Naive thymus-derived CD8-positive, alpha-beta T cell (primary cell): ENCODE data around the gene ADARB2. TPM values are rescaled to one million over a fixed set of nuclear protein-coding genes. Genes with fewer than 3 reads are reported as not detected.

Experiments
- ATAC-seq, 2 donors: fragments of 150-1000 bp; cut with Tn5 transposase in 1 of 2; sonication (Bioruptor Pico), chemical (Tn5 transposase) in 1 of 2; 1 replicate in 1 of 2; 2 replicates in 1 of 2; pipeline ENCODE4 v1.10.0; 2021; ENCODE audit warnings: mild to moderate bottlenecking in 2 of 2, moderate library complexity in 2 of 2
- POLR2A ChIA-PET: fragments of 350-600 bp; sonication (Branson Sonifier 250); formaldehyde crosslinking; loops from one replicate; lab custom pipeline; 2021; ENCODE audit warnings: antibody characterized with exemption; lab: Charles Lee
- DNase-seq, 10 donors: peaks; one replicate each; pipeline versions ENCODE4 v3.0.0 to v3.0.0-alpha.2; 2020 to 2022
- H3K27ac Mint-ChIP-seq, 10 donors: one replicate each; pipeline ENCODE4 v1.8.0; 2020 to 2022; ENCODE audit warnings: mild to moderate bottlenecking in 10 of 10, mixed read lengths in 10 of 10, moderate library complexity in 4 of 10, inconsistent platforms in 1 of 10
- H3K27me3 Mint-ChIP-seq, 5 donors: one replicate each; pipeline ENCODE4 v1.8.0; 2021 to 2022; ENCODE audit warnings: mixed read lengths in 5 of 5
- H3K36me3 Mint-ChIP-seq, 3 donors: one replicate each; pipeline ENCODE4 v1.8.0; 2020 to 2022; ENCODE audit warnings: mixed read lengths in 3 of 3, mild to moderate bottlenecking in 2 of 3, inconsistent platforms in 1 of 3
- H3K4me1 Mint-ChIP-seq, 4 donors: one replicate each; pipeline ENCODE4 v1.8.0; 2021 to 2022; ENCODE audit warnings: mixed read lengths in 4 of 4
- H3K4me3 Mint-ChIP-seq, 10 donors: one replicate each; pipeline ENCODE4 v1.8.0; 2020 to 2022; ENCODE audit warnings: mild to moderate bottlenecking in 10 of 10, mixed read lengths in 10 of 10, moderate library complexity in 6 of 10, inconsistent platforms in 1 of 10
- H3K9me3 Mint-ChIP-seq, 9 donors: one replicate each; pipeline ENCODE4 v1.8.0; 2020 to 2022; ENCODE audit warnings: mixed read lengths in 9 of 9, mild to moderate bottlenecking in 3 of 9, inconsistent platforms in 1 of 9, moderate library complexity in 1 of 9
- polyA plus RNA-seq, 3 donors: library from polyadenylated mRNA; unstranded; fragments of 300-500 nt; fragmentation: Illumina TruSeq; gene quantifications; one replicate each; pipeline ENCODE4 v1.2.3, GENCODE V29; 2021
- total RNA-seq, 8 experiments: library from RNA in 2 of 8; stranded (reverse) in 2 of 8; gene quantifications; one replicate each; pipeline ENCODE4 v1.2.3 and lab custom pipeline; 2021 to 2026

The ADARB2 gene
- total and polyA plus RNA-seq, 5 experiments from 2014 or later = not detected

- no peak overlapping the region for H3K4me3 Mint-ChIP-seq
- no peak overlapping the region for H3K27ac Mint-ChIP-seq
- H3K9me3 Mint-ChIP-seq = no peaks in the 10 kb centered on the region
- POLR2A ChIA-PET = no interaction called here
- no peaks in the 10 kb centered on the region for H3K36me3 Mint-ChIP-seq
- peaks cover 12 to 19% (median 15%) of the 10 kb centered on the region in 4 donors for H3K4me1 Mint-ChIP-seq
- no peak for DNase-seq
- ATAC-seq = no peak
- peaks cover 0 to 5% (median 0%) of the 10 kb centered on the region in 5 donors for H3K27me3 Mint-ChIP-seq
Observed at GRCh38 chr10:1197384-1197783, 539.9 kb downstream of the ADARB2 start.

GRCh38 chr10:1196656-1197055 lies 540.7 kb downstream of the ADARB2 start:
- Mint-ChIP-seq H3K36me3 (no peaks in the 10 kb centered on the region), H3K9me3 (no peaks in the 10 kb centered on the region), H3K27ac (no peak overlapping the region), H3K4me1 (peaks cover 12 to 19% (median 15%) of the 10 kb centered on the region in 4 donors), H3K4me3 (no peak overlapping the region), H3K27me3 (peaks cover 0 to 5% (median 0%) of the 10 kb centered on the region in 5 donors)
- ATAC-seq (no peak), DNase-seq (no peak)
- POLR2A ChIA-PET = no interaction called here

GRCh38 chr10:1195828-1196227 lies 541.5 kb downstream of the ADARB2 start:
- Mint-ChIP-seq H3K36me3 (no peaks in the 10 kb centered on the region), H3K4me1 (peaks cover 12 to 19% (median 15%) of the 10 kb centered on the region in 4 donors), H3K4me3 (no peak overlapping the region), H3K27me3 (peaks cover 0 to 5% (median 0%) of the 10 kb centered on the region in 5 donors), H3K27ac (no peak overlapping the region), H3K9me3 (no peaks in the 10 kb centered on the region)
- POLR2A ChIA-PET = no interaction called here
- ATAC-seq (no peak), DNase-seq (no peak)

GRCh38 chr10:1194161-1194560 lies 543.2 kb downstream of the ADARB2 start:
- Mint-ChIP-seq H3K4me1 (peaks cover 12 to 19% (median 15%) of the 10 kb centered on the region in 4 donors), H3K4me3 (peak overlapping the region in 3 of 10 donors; percentile 43 to 70 (median 45)), H3K27ac (peak overlapping the region in 4 of 10 donors; percentile 41 to 88 (median 70)), H3K36me3 (no peaks in the 10 kb centered on the region), H3K27me3 (peaks cover 0 to 5% (median 0%) of the 10 kb centered on the region in 5 donors), H3K9me3 (no peaks in the 10 kb centered on the region)
- POLR2A ChIA-PET = no interaction called here
- DNase-seq = no peak
- no peak for ATAC-seq

- Mint-ChIP-seq H3K27ac (peak overlapping the region in 6 of 10 donors; percentile 4 to 88 (median 64)), H3K4me3 (peak overlapping the region in 6 of 10 donors; percentile 0 to 70 (median 42)), H3K4me1 (peaks cover 12 to 19% (median 15%) of the 10 kb centered on the region in 4 donors), H3K36me3 (no peaks in the 10 kb centered on the region), H3K27me3 (peaks cover 0 to 5% (median 0%) of the 10 kb centered on the region in 5 donors), H3K9me3 (no peaks in the 10 kb centered on the region)
- DNase-seq = peak in 2 of 10 donors; percentile 21 to 34
- peak in 1 of 2 donors; percentile 52 for ATAC-seq
- POLR2A ChIA-PET = no interaction called here
Observed at GRCh38 chr10:1193561-1193960, 543.8 kb downstream of the ADARB2 start.

GRCh38 chr10:1191752-1192151 lies 545.6 kb downstream of the ADARB2 start:
- POLR2A ChIA-PET = no interaction called here
- DNase-seq (no peak), ATAC-seq (no peak)
- no peak overlapping the region for H3K27ac Mint-ChIP-seq
- no peak overlapping the region for H3K4me3 Mint-ChIP-seq
- no peaks in the 10 kb centered on the region for H3K36me3 Mint-ChIP-seq
- H3K4me1 Mint-ChIP-seq = peaks cover 12 to 19% (median 15%) of the 10 kb centered on the region in 4 donors
- peaks cover 0 to 5% (median 0%) of the 10 kb centered on the region in 5 donors for H3K27me3 Mint-ChIP-seq
- H3K9me3 Mint-ChIP-seq = no peaks in the 10 kb centered on the region

GRCh38 chr10:1190791-1191490 lies 546.4 kb downstream of the ADARB2 start:
- Mint-ChIP-seq H3K36me3 (no peaks in the 10 kb centered on the region), H3K27me3 (peaks cover 0 to 3% (median 0%) of the 10 kb centered on the region in 5 donors), H3K9me3 (no peaks in the 10 kb centered on the region), H3K4me1 (peaks cover 12 to 19% (median 15%) of the 10 kb centered on the region in 4 donors), H3K27ac (no peak overlapping the region), H3K4me3 (no peak overlapping the region)
- POLR2A ChIA-PET = no interaction called here
- ATAC-seq (no peak), DNase-seq (no peak)

GRCh38 chr10:1190052-1190395 lies 547.3 kb downstream of the ADARB2 start:
- ATAC-seq = no peak
- H3K27me3 Mint-ChIP-seq = peaks cover 0 to 2% (median 0%) of the 10 kb centered on the region in 5 donors
- POLR2A ChIA-PET = no interaction called here
- no peak overlapping the region for H3K4me3 Mint-ChIP-seq
- peaks cover 11 to 19% (median 15%) of the 10 kb centered on the region in 4 donors for H3K4me1 Mint-ChIP-seq
- DNase-seq = no peak
- H3K9me3 Mint-ChIP-seq = no peaks in the 10 kb centered on the region
- no peak overlapping the region for H3K27ac Mint-ChIP-seq
- H3K36me3 Mint-ChIP-seq = no peaks in the 10 kb centered on the region

GRCh38 chr10:1189166-1190051 lies 547.9 kb downstream of the ADARB2 start:
- Mint-ChIP-seq H3K9me3 (no peaks in the 10 kb centered on the region), H3K4me3 (no peak overlapping the region), H3K4me1 (peaks cover 8 to 16% (median 14%) of the 10 kb centered on the region in 4 donors), H3K27me3 (peaks cover 0 to under 1% (median 0%) of the 10 kb centered on the region in 5 donors), H3K27ac (no peak overlapping the region), H3K36me3 (no peaks in the 10 kb centered on the region)
- no peak for ATAC-seq
- POLR2A ChIA-PET = no interaction called here
- no peak for DNase-seq

GRCh38 chr10:1188558-1189135 lies 548.7 kb downstream of the ADARB2 start:
- no peak for ATAC-seq
- Mint-ChIP-seq H3K4me1 (peaks cover 4 to 8% (median 6%) of the 10 kb centered on the region in 4 donors), H3K27me3 (no peaks in the 10 kb centered on the region), H3K9me3 (no peaks in the 10 kb centered on the region), H3K4me3 (no peak overlapping the region), H3K36me3 (no peaks in the 10 kb centered on the region), H3K27ac (no peak overlapping the region)
- no peak for DNase-seq
- POLR2A ChIA-PET = no interaction called here

GRCh38 chr10:1187855-1188557 lies 549.3 kb downstream of the ADARB2 start:
- DNase-seq = no peak
- ATAC-seq = no peak
- H3K4me3 Mint-ChIP-seq = no peak overlapping the region
- no peaks in the 10 kb centered on the region for H3K36me3 Mint-ChIP-seq
- POLR2A ChIA-PET = no interaction called here
- H3K4me1 Mint-ChIP-seq = peaks cover 0 to 3% (median 1%) of the 10 kb centered on the region in 4 donors
- H3K9me3 Mint-ChIP-seq = no peaks in the 10 kb centered on the region
- H3K27me3 Mint-ChIP-seq = no peaks in the 10 kb centered on the region
- no peak overlapping the region for H3K27ac Mint-ChIP-seq

GRCh38 chr10:1187151-1187854 lies 550.0 kb downstream of the ADARB2 start:
- DNase-seq = no peak
- no peak for ATAC-seq
- H3K27ac Mint-ChIP-seq = no peak overlapping the region

More at GRCh38 chr10:1187151-1187854, 550.0 kb downstream of the ADARB2 start:
- Mint-ChIP-seq H3K27me3 (no peaks in the 10 kb centered on the region), H3K36me3 (no peaks in the 10 kb centered on the region), H3K4me3 (no peak overlapping the region), H3K9me3 (no peaks in the 10 kb centered on the region), H3K4me1 (peaks cover 0 to 3% (median 0%) of the 10 kb centered on the region in 4 donors)
- POLR2A ChIA-PET = no interaction called here
